ENCODE results near the gene PLXNB2.

PLXNB2 gene

GRCh38 chr22:50270666-50271394 lies 36.6 kb downstream of the PLXNB2 start:
- Mint-ChIP-seq H3K9me3 (no peaks in the 10 kb centered on the region), H3K27me3 (ENCODE audit: low read depth) (peaks cover 17% of the 10 kb centered on the region), H3K27ac (no peak overlapping the region), H3K4me3 (peak overlapping the region; percentile 73 to 79 (median 73)), H3K36me3 (ENCODE audit: low read depth) (peaks cover 15% of the 10 kb centered on the region), H3K4me1 (peaks cover 11% of the 10 kb centered on the region)
- no peak for TF ChIP-seq CTCF (IDR thresholded peaks at IDR 0.05; ENCODE audit: unreplicated experiment in 3 of 3)

- TF ChIP-seq CTCF (IDR thresholded peaks at IDR 0.05; ENCODE audit: unreplicated experiment in 3 of 3), result no peak
- peaks cover 9% of the 10 kb centered on the region for H3K36me3 Mint-ChIP-seq (ENCODE audit: low read depth)
- H3K4me3 Mint-ChIP-seq, result peak within 1 kb of the TSS; percentile 73 to 81 (median 77)
- H3K27me3 Mint-ChIP-seq (ENCODE audit: low read depth), result peaks cover 17% of the 10 kb centered on the region
- H3K4me1 Mint-ChIP-seq, result peaks cover 11% of the 10 kb centered on the region
- no peaks in the 10 kb centered on the region for H3K9me3 Mint-ChIP-seq
- peak within 1 kb of the TSS in 1 of 3 experiments; percentile 33 for H3K27ac Mint-ChIP-seq
Measured at GRCh38 chr22:50269970-50270665, 37.3 kb downstream of the PLXNB2 start, which contains the start of gene MAPK11. MAPK11 (minus strand) TSS chr22:50270380; CDS start chr22:50270292, 88 bp downstream.

GRCh38 chr22:50269573-50269969 lies 37.9 kb downstream of the PLXNB2 start:
- Mint-ChIP-seq H3K9me3 (no peaks in the 10 kb centered on the region), H3K36me3 (ENCODE audit: low read depth) (peaks cover 6% of the 10 kb centered on the region), H3K4me3 (peak overlapping the region; percentile 71 to 81 (median 77)), H3K27me3 (ENCODE audit: low read depth) (peaks cover 17% of the 10 kb centered on the region), H3K27ac (peak overlapping the region in 1 of 3 experiments; percentile 33), H3K4me1 (peaks cover 11% of the 10 kb centered on the region)
- no peak for TF ChIP-seq CTCF (IDR thresholded peaks at IDR 0.05; ENCODE audit: unreplicated experiment in 3 of 3)

GRCh38 chr22:50268655-50269113 lies 38.8 kb downstream of the PLXNB2 start:
- H3K36me3 Mint-ChIP-seq (ENCODE audit: low read depth), result peaks cover under 1% of the 10 kb centered on the region
- H3K27ac Mint-ChIP-seq, result no peak overlapping the region
- no peak for TF ChIP-seq CTCF (IDR thresholded peaks at IDR 0.05; ENCODE audit: unreplicated experiment in 3 of 3)
- H3K27me3 Mint-ChIP-seq (ENCODE audit: low read depth), result peaks cover 17% of the 10 kb centered on the region
- peaks cover 5% of the 10 kb centered on the region for H3K4me1 Mint-ChIP-seq
- peak overlapping the region; percentile 55 to 81 (median 68) for H3K4me3 Mint-ChIP-seq
- no peaks in the 10 kb centered on the region for H3K9me3 Mint-ChIP-seq

- Mint-ChIP-seq H3K9me3 (no peaks in the 10 kb centered on the region), H3K27me3 (ENCODE audit: low read depth) (peaks cover 17% of the 10 kb centered on the region), H3K4me3 (peak overlapping the region in 2 of 3 experiments; percentile 68 to 81), H3K36me3 (ENCODE audit: low read depth) (no peaks in the 10 kb centered on the region), H3K27ac (no peak overlapping the region), H3K4me1 (peaks cover 4% of the 10 kb centered on the region)
- no peak for TF ChIP-seq CTCF (IDR thresholded peaks at IDR 0.05; ENCODE audit: unreplicated experiment in 3 of 3)
Measured at GRCh38 chr22:50267591-50268390, 39.7 kb downstream of the PLXNB2 start.

Data from nephron (organoid).